Measurements from ENCODE around the gene SMAD7.

- TF ChIP-seq CTCF (IDR thresholded peaks at IDR 0.05) (no peak), POLR2A (IDR thresholded peaks at IDR 0.05; ENCODE audit: low read depth) (no peak), EP300 (IDR thresholded peaks at IDR 0.05) (no peak)
These were observed 41.0 kb downstream of the SMAD7 start for GRCh38 chr18:48909721-48910120.

Measured in esophagus muscularis mucosa (tissue), 4 donors.